HG03558 (cell line): ENCODE data around the gene S100A10.

Experiments used
- ATAC-seq: cut with Tn5 transposase; IDR thresholded peaks from one replicate; pipeline ENCODE4 v1.9.1; 2021; ENCODE audit warnings: moderate number of reproducible peaks; ENCODE audit not compliant: unreplicated experiment; ENCODE audit errors: extremely low read depth

The S100A10 gene

DNA sequence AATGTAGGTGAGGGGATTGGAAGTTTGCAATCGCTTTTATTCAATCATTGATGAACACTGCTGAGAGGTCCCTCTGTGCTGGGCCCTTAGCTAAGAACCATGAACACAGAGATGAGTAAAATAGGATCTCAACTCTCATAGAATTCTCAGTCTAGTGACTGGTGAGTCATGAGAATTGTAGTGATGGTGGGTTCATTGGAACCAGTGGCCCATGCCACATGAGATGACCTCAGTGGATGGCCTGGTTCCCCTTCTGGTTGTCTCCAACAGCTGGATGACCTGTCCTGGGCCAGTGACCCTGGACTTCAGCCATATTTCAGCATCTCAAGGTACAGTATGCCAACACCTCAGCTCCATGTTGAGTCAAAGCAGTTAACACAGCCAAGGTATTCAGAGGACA is 21.3 kb upstream of the S100A10 start:
- no peak for ATAC-seq

DNA sequence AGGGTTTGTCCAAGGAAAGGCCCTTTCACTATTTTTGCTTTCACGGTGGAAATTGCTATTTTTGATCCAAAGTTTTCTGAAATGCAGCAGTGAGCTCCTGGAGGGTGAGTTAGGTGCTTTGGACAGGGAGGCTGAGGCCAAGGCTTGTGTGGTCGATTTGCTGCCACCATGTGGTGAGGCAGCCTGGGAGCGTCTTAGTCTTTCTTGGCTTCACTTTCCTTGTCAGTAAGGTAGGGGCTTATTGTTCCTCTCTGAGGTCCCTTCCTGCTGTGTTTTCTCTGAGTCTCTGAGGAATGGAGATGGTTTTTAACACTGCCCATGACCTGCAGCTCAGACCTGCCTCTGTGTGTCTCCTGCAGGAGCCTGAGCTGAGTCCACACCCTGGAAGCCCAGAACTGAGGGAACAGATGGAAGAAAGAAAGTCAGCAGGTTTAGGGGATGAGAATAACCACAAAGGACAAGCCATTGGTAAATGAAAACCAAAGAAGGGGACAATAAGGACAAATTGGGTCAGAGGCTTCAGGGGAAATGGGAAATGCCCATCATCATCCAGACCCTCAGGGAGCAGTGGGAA is 20.1 kb upstream of the S100A10 start:
- ATAC-seq = no peak

DNA sequence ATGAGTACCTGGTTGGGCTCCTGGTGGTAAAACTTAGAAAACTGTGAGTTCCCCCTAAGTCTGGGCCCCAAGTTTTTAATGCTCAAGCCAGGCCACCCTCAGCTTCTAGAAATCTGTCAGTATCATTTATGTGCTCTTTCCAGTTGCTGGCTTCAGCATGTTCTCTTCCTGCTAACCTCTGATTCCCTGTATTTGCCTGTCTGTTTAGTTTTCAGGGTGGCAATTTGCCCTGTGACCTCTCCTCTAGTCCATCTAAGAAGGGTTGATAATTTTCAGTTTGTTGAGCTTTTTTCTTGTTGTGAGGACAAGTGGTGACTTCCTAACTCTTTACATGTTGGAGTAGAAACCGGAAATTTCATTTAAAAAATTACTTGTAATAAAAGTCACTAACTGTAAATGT is 16.0 kb upstream of the S100A10 start:
- no peak for ATAC-seq

DNA sequence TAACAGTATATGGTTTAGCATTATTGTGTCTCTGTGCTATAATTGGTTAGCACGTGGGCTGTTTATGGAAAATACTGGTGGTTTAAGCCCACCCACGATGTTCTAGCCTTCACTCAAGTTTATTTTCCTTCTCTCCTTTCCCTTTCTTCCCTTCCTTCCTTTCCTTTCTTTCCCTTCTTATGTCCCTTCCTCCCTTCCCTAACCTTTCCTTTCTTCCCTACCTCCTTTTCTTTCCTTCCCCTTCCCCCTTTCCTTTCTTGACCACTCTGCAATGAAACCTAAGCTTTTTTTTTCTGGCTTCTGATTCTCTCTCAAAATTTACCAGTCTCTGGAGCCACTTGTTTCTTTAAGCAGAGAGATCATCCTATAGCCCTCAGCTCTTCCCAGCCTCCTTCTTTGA is 13.4 kb upstream of the S100A10 start:
- no peak for ATAC-seq

DNA sequence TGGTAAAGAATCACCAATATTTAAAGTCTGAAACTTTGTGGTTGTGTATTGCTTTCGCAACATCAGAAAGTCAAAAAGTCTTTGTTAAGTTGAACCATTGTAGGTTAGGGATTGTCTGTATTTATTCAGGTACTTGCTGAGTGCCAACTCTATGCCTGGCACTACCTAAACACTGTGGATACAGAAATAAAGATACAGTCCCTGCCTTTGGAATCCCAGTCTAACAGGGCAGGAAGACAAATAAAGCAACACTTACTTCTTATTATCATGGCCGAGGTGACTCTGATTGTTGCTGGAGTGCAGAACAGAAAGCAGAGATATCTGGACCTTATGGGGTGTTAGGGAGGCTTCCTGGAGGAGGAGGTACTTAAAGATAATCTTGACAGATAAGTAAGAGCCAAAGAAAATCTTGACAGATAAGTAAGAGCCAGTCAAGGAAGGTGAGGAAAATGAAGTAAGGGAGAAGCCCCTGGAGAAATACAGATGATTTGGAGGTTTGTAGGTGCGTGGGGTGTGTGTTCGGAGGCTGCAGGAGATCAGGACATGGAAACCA is 11.8 kb upstream of the S100A10 start:
- no peak for ATAC-seq

DNA sequence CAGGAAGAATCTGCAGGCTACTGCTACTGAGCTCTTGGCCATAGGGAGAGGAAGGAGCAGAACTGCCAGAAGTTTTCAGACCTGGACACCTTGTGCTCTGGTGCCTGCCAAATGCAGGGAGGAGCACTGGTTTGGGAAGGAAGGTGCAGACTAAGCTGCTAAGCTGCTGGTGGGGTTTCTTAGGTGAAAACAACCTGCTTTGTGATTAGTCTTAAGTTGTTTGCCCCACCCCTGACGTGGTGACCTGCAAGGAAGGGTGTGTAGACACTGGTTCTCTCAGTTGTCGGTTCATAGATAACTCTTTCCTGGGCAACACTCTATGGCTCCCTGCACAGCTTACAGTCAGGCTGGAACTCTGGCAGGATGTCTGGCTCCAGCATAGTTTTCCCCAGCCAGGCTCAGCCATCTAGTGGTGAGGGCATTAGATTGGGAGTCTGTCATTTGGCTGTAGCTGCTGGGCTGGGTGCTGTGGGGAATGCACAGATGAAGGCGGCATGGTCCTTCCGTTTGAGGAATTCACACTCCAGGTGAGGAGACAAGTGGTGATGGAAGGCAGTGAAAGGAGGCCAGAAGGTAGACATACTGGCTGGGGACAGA is 10.3 kb upstream of the S100A10 start:
- ATAC-seq = no peak

DNA sequence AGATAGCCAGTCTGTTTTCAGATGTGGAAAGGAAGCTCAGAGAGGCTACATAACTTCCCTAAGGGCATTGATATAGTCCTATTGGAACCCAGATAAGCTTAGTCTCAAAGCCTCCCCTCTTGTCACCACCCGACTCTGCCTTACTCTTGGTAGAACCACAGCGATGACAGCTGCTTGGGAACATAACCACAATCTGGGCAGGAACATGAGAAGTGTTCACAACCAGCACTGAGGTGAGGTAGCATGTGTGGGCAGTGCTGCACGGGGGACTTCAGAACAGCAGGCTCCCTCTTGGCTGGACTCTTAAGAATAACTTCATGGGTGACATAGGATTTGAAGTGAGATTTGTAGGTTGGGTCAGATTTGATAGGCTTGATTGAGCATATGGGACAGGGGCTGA is 9.3 kb upstream of the S100A10 start:
- no peak for ATAC-seq

DNA sequence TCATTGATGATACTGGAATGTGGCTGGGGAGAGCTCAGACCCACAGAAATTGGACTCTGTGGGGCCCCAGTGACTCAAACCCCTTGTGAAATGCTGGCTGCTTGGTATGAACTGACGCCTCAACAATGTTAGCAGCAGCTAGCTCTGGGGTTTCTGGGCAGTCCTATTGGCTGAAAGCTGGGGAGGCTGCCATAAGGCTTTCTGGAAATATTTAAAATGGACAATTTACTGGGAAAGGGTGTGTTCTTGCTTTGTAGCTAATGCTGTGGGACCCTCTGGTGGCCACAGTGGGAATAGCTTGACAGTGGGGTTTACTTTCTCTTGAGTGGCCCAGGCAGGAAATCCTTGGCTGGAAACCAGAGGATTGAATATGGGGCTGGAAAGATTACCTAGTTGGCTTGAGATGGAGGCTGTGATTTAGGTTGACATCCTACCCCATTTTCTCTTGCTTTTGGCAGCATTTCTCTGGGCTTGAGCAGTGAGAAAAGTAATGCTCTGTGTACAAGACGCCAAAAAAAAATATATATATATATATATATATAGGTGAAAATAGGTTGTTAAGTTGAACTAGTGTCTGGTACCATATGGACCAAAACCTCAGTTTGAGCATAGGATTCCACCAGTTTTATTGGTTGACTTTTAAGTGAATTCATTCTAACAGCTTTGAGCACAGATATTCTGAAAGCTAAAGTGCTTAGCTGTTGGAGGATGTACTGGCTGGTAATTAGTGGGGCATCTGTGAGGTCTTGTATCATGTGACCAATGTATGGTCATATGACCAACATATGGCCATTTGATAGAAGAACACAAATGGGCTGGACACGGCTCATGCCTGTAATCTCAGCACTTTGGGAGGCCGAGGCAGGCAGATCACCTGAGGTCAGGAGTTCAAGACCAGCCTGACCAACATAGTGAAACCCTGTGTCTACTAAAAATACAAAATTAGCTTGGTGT is 8.2 kb upstream of the S100A10 start:
- ATAC-seq = no peak

DNA sequence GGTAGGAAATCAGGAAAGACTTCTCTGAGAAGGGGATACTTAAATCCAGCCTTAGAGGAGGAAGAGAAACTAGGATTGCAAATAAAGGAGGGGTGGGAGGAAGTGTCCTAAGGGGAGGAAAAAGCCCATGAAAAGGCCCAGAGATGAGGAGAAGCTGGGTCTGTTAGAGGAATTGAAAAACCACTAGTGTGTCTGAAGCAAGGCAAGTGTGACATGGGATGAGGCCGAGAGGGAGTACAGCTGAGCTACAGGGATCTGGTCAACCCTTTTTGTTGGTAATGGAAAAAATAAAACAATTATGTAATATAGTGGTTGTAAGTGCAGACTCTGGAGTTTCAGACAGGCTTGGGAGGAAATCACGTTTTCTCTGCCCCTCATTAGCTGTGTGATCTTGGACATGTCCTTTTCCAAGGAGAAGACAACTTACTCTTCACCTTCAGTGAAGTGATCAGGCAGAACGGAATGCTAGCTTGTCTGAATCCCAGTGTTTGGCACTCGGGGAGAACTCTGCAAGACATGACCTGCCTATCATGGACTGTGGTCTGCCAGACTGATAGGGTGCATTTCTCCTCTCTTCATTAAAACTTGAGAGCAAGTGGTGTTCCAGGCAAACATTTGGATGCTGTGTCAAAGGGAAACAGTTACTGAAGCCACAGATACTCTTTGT is 7.4 kb upstream of the S100A10 start:
- no peak for ATAC-seq

DNA sequence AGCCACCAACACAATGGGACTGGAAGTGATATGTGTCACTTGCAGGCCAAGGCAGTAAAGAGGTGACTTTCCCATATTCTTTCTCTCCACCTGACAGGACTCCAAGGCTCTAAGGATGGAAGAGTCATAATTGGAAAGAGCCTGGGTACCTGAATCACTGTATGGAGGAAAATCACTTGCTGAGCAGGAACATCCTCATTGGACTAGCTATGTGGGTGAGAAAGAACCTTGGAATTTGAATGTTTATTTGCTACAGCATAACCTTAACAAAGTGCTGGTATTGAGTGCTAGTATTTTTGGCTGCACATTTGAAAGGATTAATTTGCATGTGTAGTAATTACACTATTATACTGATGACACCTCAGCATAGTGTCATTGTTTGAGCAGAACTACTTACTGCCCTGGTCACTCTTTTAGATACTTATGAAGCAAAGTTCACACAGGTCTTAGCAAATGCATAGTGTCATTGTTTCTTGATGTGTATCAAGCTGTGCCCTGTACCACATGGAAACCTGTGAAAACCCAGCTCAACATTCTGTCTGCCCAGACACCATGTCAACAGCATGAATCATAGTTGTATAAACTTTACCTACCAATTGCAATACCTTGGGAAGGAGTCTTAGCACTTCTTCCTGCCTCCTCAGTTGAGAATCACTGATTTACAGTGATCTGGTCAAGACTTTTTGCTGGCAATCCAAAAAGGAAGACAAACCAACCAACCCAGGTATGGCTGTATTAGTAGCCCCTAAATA is 5.1 kb upstream of the S100A10 start:
- ATAC-seq = no peak

DNA sequence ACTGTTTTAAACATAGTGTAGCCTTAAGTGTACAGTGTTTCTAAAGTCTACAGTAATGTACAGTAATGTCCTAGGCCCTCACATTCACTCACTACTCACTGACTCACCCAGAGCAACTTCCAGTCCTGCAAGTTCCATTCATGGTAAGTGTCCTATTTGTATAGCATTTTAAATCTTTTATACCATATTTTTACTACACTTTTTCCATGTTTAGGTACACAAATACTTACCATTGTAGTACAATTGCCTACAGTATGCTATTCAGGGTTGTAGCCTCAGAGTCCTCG is 3.6 kb upstream of the S100A10 start:
- ATAC-seq = no peak

DNA sequence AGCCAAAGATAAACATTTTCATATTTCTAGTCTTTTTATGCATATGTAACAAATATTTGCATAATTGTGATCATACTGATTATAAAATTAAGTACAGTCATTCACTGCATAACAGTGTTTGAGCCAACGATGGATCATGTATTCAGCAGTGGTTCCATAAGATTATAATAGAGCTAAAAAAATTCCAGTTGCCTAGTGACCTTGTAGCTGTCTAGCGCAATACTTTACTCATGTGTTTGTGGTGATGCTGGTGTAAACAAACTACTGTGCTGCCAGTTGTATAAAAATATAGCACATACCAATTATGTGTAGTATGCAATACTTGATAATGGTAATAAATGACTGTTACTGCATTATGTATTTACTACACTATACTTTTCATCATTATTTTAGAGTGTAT is 2.1 kb upstream of the S100A10 start:
- ATAC-seq = no peak

DNA sequence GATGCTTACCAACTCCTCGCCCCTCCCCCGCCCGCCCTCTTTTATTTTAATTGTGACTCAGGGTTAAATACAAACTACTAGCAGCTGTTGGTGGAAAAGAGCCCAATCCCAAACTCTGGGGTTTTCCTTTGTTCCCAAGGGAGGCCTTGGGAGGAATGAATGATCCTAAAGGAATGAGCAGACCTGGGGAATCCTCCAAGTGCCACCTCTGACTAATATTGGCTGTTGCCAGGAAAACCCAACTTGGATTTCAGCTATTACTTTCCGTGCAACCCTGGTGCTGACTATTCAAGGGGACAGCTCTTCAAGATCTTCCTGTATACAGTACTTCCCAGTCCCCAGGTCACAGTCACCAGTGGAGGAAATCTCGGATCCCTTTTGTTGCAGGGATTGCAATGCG is 1.3 kb upstream of the S100A10 start:
- no peak for ATAC-seq

DNA sequence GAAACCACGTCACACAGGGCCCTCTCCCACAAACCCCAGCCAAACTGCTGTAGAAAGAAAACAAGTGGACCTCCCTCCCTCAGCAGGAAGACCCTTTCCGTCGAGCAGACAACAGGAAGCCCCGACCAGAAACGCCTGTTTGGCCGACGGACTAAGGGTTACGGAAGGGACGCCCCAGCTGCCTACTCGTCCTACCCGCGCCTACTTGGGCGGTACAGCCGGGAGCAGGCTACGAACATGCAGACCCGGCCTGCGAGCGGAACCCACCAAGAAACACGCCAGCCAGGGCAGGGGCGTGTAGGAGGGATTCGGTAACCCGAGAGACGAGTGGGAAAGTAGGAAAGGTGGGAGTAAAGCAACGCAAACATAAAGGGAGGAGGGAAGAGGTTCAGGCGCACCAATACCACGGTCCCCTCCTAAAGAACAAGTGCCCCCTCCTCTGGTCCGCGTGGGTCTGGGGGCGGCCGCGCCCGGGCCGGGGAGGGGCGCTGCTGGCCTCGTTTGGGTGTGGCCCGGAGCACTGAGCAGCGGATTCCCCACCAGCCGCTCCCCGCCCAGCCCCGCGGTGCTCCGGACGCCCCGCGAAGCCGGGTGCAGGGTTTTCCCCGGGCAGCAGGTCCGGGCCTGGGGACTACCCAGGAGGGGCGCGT is 450 bp downstream of the S100A10 start:
- no peak for ATAC-seq

DNA sequence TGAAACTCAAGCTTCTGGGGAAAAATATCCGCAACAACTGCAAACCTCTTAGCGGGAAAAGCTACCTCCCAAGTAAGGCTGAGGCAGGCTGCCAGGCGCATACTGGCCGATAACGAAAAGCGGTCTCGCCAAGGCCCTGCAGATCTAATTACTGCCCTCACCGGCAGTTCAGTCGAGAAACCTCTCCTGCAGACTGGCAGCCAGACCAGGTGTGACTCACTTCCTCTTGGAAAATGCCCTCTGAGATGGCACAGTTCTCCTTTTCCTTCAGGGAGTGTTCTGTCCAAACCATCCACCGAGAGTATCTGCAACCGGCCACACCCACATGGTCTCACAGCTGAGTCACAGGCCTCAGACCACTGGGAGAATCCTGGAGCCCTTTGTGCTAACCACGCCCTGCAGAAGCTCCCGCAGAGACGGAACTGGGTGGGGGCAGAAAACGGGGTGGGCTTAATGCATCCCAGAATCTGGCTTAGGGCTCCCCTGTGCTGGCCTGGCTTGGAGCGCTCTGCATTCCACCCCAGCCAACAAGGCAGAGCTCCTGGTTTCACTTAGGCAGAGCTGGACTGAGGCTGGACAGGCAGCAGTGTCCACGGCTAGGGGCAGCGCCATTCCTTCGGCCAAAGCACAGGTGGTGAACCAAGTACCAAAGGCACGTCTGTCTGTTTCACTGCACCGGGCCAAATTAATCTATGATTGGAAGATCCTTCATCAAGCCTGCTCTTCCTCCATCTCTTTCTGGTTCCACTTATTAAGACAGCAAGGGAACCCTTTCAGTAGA is 1.2 kb downstream of the S100A10 start:
- ATAC-seq = no peak

DNA sequence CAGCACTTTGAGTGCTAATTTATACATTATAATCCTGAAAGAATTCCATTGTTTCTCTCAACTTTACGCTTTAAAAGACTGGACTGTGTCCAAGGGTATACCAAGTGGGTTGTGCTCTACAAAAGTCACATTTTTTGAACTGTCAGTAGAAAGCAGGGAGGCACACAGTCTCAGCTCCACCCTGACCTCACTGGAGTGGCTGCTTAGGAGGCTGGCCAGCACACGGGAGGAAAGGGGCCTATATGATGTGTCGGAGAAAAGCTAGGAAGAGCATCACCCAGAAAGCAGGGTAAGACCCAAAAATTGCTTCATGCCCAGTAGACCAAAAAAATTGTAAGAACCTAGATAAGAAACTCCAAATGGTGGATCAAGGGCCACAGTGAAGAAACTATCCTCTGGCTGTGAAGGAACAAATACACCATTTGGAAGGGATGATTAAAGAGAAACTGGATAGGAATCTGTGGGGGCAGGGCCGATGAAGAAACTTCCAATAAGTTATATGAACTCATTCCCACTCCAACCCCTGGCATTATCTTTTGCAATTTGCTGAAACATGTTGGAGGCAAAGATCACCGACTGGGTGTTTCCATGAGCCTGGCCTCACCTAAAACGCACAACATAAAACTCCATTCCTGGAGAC is 1.9 kb downstream of the S100A10 start:
- no peak for ATAC-seq

DNA sequence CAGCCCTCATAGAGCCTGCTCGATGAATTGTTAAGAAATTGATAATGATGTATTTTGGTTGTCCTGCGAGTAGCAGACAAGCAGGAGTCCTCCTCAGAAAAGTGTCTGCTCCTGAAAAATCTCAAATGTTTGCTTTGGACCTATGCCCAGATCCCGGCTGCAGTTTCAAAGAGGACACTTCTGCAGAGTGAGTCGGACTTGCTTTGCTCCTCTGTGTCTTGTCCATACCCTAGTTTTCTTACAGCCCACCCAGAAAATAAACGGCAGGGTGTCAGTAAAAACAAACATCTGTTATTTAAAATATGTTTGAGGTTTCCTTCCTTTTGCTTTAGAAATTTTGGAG is 2.8 kb downstream of the S100A10 start:
- ATAC-seq = no peak

DNA sequence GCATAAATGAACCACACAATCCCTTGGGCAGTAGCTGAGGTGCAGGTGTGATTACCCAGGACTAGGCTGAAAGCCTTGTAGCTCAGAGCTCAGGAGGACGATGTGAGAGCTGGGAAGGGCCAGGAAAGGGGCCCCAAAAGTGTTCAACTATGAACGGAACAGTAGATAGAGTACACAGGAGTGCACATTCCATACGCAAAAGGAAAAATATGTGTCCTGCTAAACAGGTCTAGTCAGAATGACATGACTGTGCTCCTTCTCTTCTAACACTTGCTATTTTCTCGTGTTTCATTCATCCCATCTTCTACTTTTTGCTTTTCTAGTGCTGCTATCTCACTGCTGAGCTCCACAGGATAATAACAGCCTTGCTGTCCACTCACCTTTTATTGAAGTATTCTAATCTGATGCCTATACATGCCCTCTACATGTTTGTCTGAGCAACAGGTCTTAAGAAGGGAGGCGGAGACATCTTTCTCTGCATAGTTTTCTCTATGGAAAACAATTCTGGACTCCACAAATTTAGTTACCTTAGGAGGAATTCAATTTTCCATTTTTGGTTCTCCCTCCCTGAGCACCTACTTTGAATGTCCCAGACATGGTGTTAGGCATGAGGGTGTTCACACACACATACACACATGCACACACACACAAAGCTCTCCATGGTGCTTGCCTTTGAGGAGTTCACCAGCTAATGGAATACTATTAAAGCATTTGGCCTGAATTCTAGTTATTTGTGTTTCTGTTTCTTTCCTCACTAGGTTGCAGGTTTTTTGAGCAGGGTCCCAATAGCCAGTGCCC is 3.4 kb downstream of the S100A10 start:
- no peak for ATAC-seq
